OCI-LY7 (cell line): ENCODE measurements around the gene OPCML. TPM values are rescaled to one million over a fixed set of nuclear protein-coding genes. Genes with fewer than 3 reads are reported as not detected.

Experiments used
- BruUV-seq: library from RNA; stranded (reverse); fragments of 400-500 nt; replicated peaks from 2 replicates; lab custom pipeline; 2021; lab: Mats Ljungman, UMichigan
- CTCF ChIA-PET: fragments of 300-600 bp; sonication (Branson Sonifier 250); formaldehyde crosslinking; loops from one replicate; lab custom pipeline; 2022; ENCODE audit warnings: antibody characterized with exemption; ENCODE audit not compliant: unreplicated experiment; lab: Charles Lee
- POLR2A ChIA-PET: fragments of 300-600 bp; sonication (Branson Sonifier 250); formaldehyde crosslinking; loops from one replicate; lab custom pipeline; 2022; ENCODE audit warnings: antibody characterized with exemption; lab: Charles Lee
- DNase-seq: peaks from one replicate; pipeline ENCODE4 v3.0.0-alpha.2; 2015; ENCODE audit warnings: low spot score
- H2AFZ ChIP-seq: fragments of 200-600 bp; sonication (generic), shearing (Covaris generic); 2 replicates; pipeline ENCODE4 v1.6.1; 2014; ENCODE audit warnings: mild to moderate bottlenecking, antibody characterized with exemption, low read length, moderate library complexity
- H3K27ac ChIP-seq: fragments of 200-600 bp; sonication (generic); 2 replicates; pipeline ENCODE4 v1.5.1; 2014; ENCODE audit warnings: mixed run types, low read depth, mild to moderate bottlenecking, moderate library complexity, low read length, inconsistent platforms; ENCODE audit not compliant: poor library complexity, severe bottlenecking
- H3K36me3 ChIP-seq: fragments of 200-600 bp; sonication (generic); 2 replicates; pipeline ENCODE4 v1.6.1; 2014; ENCODE audit warnings: mild to moderate bottlenecking, antibody characterized with exemption, low read length, moderate library complexity, mixed read lengths; ENCODE audit not compliant: insufficient read depth
- H3K4me1 ChIP-seq: fragments of 200-600 bp; sonication (generic); 2 replicates; pipeline ENCODE4 v1.5.1; 2014; ENCODE audit warnings: mild to moderate bottlenecking, low read length; ENCODE audit not compliant: insufficient read depth, poor library complexity, severe bottlenecking
- H3K4me2 ChIP-seq: fragments of 200-600 bp; sonication (generic); 2 replicates; pipeline ENCODE4 v1.6.1; 2014; ENCODE audit warnings: mild to moderate bottlenecking, low read length
- H3K4me3 ChIP-seq: fragments of 200-600 bp; sonication (generic); 2 replicates; pipeline ENCODE4 v1.5.1; 2014; ENCODE audit warnings: mild to moderate bottlenecking, low read depth, low read length; ENCODE audit not compliant: poor library complexity, severe bottlenecking
- H3K79me2 ChIP-seq: fragments of 200-600 bp; sonication (generic); 2 replicates; pipeline ENCODE4 v1.6.1; 2016; ENCODE audit warnings: low read depth, mild to moderate bottlenecking, low read length, moderate library complexity, mixed read lengths; ENCODE audit not compliant: insufficient read depth
- H3K9me2 ChIP-seq: fragments of 200-600 bp; sonication (generic); 2 replicates; pipeline ENCODE4 v1.6.1; 2016; ENCODE audit warnings: mild to moderate bottlenecking, low read length, mixed read lengths; ENCODE audit not compliant: insufficient read depth
- H3K9me3 ChIP-seq: fragments of 200-600 bp; sonication (generic); 2 replicates; pipeline ENCODE4 v1.6.1; 2014; ENCODE audit warnings: mild to moderate bottlenecking, mixed run types, low read length, mixed read lengths
- H4K20me1 ChIP-seq: fragments of 200-600 bp; sonication (generic); 2 replicates; pipeline ENCODE4 v1.6.1; 2014; ENCODE audit warnings: mild to moderate bottlenecking, antibody characterized with exemption, low read length, moderate library complexity, mixed read lengths; ENCODE audit not compliant: insufficient read depth
- CTCF ChIP-seq: fragments of 200-600 bp; sonication (generic); conservative IDR thresholded peaks from 2 replicates; pipeline ENCODE4 v1.5.1; 2014; ENCODE audit warnings: mild to moderate bottlenecking, antibody characterized with exemption, low read length, moderate library complexity, mixed read lengths
- EZH2phosphoT487 ChIP-seq: fragments of 200-600 bp; sonication (generic); IDR thresholded peaks from 2 replicates; pipeline ENCODE4 v1.6.1; 2018; ENCODE audit warnings: low read depth, borderline replicate concordance, mild to moderate bottlenecking, mixed run types, antibody characterized with exemption, low read length, moderate library complexity, mixed read lengths
- intact Hi-C: fragments of 100-400 bp; cut with micrococcal nuclease; formaldehyde crosslinking; loops from one replicate; pipeline ENCODE4 v1.10.0; 2022; ENCODE audit not compliant: unreplicated experiment
- total RNA-seq, 2 experiments: library from RNA; depleted of rRNA in 1 of 2; stranded (reverse); fragments of >200 nt in 1 of 2; shearing (Covaris generic) in 1 of 2; gene quantifications; 2 replicates each; pipeline ENCODE4 v1.2.3, GENCODE V29; 2014 to 2022

The OPCML gene
- total RNA-seq, 2 experiments from 2014 or later, result not detected

DNA sequence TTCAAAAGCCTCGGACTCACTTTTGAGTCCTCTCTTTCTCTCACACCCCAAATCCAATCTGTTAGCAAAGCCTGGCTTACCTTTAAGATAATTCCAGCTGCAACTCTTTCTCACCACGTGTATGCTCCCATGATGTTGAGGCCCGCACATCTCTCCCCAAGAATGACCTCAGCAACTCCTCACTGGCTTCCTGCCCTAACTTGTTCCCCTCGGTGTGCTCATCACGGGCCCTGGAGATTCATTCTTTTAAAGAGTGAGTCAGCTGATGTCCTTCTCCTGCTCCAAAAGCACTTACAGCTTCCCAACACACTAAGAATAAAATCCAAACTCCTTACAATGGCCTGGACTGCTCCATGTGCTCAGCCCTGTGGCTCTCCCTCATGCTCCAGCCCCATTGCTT lies 1041.3 kb downstream of the OPCML start:
- H3K79me2 ChIP-seq, result no peaks in the 10 kb centered on the region
- DNase-seq, result no peak
- no TSS peak for BruUV-seq
- no peaks in the 10 kb centered on the region for H3K9me2 ChIP-seq
- no peaks in the 10 kb centered on the region for H4K20me1 ChIP-seq
- no peaks in the 10 kb centered on the region for H3K4me1 ChIP-seq
- H3K36me3 ChIP-seq, result no peaks in the 10 kb centered on the region
- ChIA-PET POLR2A (no interaction called here), CTCF (no interaction called here)
- H2AFZ ChIP-seq, result no peak overlapping the region
- TF ChIP-seq CTCF (no peak), EZH2phosphoT487 (no peak)
- H3K27ac ChIP-seq, result no peak overlapping the region
- no peak overlapping the region for H3K4me2 ChIP-seq
- intact Hi-C loops, result no loop called here
- no peaks in the 10 kb centered on the region for H3K9me3 ChIP-seq
- H3K4me3 ChIP-seq, result no peak overlapping the region

GRCh38 chr11:132486060-132486459 lies 1046.2 kb downstream of the OPCML start:
- TF ChIP-seq EZH2phosphoT487, result no peak
- TF ChIP-seq CTCF, result no peak
- intact Hi-C loops, result no loop called here
- no peak overlapping the region for H3K4me2 ChIP-seq
- H4K20me1 ChIP-seq, result no peaks in the 10 kb centered on the region
- H3K36me3 ChIP-seq, result no peaks in the 10 kb centered on the region
- no peaks in the 10 kb centered on the region for H3K79me2 ChIP-seq
- H3K9me2 ChIP-seq, result no peaks in the 10 kb centered on the region
- ChIA-PET POLR2A (no interaction called here), CTCF (no interaction called here)
- no peaks in the 10 kb centered on the region for H3K4me1 ChIP-seq
- H2AFZ ChIP-seq, result no peak overlapping the region
- H3K27ac ChIP-seq, result no peak overlapping the region
- no TSS peak for BruUV-seq
- no peaks in the 10 kb centered on the region for H3K9me3 ChIP-seq
- no peak for DNase-seq
- no peak overlapping the region for H3K4me3 ChIP-seq

DNA sequence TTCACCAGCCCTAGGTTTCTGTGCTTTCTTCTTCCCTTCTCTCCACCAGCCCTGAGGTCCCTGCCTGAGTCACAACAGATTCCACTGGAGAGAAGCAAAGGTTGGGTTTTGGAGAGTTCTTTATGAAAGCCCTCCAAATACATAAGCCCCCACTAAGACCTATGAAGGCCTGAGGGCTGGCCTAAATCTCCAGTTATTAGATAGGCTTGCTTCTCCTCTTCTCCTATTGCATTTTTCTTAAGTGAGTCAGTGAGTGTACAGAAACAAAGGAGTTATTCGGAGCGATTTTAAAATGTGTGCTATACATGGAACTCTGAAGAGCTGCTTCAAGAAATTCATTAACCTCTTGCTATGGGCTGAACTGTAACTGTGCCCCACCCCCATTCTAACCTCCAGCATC lies 1057.3 kb downstream of the OPCML start:
- CTCF ChIA-PET, result no interaction called here
- POLR2A ChIA-PET, result no interaction called here
- BruUV-seq, result no TSS peak

More for the DNA sequence above, 1057.3 kb downstream of the OPCML start:
- H3K9me2 ChIP-seq, result no peaks in the 10 kb centered on the region
- DNase-seq, result no peak
- intact Hi-C loops, result no loop called here
- H3K4me1 ChIP-seq, result no peaks in the 10 kb centered on the region
- H3K4me2 ChIP-seq, result no peak overlapping the region
- TF ChIP-seq EZH2phosphoT487 (no peak), CTCF (no peak)
- H3K9me3 ChIP-seq, result no peaks in the 10 kb centered on the region
- H2AFZ ChIP-seq, result no peak overlapping the region
- H3K27ac ChIP-seq, result no peak overlapping the region
- H3K79me2 ChIP-seq, result no peaks in the 10 kb centered on the region
- no peaks in the 10 kb centered on the region for H3K36me3 ChIP-seq
- H3K4me3 ChIP-seq, result no peak overlapping the region
- H4K20me1 ChIP-seq, result no peaks in the 10 kb centered on the region
